ENCODE results near the gene PEX13.

Gene PEX13, protein sequence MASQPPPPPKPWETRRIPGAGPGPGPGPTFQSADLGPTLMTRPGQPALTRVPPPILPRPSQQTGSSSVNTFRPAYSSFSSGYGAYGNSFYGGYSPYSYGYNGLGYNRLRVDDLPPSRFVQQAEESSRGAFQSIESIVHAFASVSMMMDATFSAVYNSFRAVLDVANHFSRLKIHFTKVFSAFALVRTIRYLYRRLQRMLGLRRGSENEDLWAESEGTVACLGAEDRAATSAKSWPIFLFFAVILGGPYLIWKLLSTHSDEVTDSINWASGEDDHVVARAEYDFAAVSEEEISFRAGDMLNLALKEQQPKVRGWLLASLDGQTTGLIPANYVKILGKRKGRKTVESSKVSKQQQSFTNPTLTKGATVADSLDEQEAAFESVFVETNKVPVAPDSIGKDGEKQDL

DNA sequence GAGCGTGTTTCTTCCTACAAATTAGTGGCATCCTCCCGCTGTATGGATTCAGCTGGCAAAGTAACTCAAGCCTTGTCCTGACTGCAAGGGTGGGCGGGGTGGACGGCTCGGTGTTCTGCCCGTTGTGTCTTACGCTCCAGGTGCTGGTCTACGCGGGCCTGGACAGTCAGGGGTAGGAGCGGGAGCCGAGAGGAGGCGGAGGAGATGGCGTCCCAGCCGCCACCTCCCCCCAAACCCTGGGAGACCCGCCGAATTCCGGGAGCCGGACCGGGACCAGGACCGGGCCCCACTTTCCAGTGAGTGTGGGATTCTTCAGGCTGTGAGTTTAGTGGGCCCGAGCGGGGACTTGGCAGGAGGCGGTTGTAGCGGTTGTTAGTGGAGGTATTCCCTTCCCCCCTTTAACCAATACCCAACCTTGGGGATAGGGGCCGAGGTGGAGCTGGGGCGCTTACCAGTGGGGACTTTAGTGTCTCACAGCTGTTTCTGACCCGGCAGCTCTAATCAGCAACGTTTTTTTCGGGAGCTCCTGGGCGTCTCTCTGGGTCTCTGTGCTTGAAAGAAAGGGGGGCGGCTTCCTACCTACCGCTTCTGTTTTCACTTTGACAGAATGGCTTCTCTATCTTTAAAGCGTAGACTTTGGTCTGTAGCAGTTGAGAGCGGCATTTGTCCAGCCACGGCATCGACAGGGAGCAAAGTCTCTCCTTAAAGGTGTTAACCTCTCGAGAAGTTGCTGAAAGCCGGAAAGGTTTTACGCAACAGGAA, at the start of gene PEX13, which contains the start of gene PUS10:
TSS of gene PEX13 (plus strand) at position 165 of the 762 bp plus-strand sequence. CDS start at position 205, 40 bp downstream.
TSS of gene PUS10 (minus strand) at position 700 of the 762 bp plus-strand sequence. CDS start 6,365 bp downstream, outside the sequence.
- no peaks in the 10 kb centered on the region for H3K36me3 ChIP-seq (ENCODE audit: control insufficient read depth, insufficient read depth, low read length)

DNA sequence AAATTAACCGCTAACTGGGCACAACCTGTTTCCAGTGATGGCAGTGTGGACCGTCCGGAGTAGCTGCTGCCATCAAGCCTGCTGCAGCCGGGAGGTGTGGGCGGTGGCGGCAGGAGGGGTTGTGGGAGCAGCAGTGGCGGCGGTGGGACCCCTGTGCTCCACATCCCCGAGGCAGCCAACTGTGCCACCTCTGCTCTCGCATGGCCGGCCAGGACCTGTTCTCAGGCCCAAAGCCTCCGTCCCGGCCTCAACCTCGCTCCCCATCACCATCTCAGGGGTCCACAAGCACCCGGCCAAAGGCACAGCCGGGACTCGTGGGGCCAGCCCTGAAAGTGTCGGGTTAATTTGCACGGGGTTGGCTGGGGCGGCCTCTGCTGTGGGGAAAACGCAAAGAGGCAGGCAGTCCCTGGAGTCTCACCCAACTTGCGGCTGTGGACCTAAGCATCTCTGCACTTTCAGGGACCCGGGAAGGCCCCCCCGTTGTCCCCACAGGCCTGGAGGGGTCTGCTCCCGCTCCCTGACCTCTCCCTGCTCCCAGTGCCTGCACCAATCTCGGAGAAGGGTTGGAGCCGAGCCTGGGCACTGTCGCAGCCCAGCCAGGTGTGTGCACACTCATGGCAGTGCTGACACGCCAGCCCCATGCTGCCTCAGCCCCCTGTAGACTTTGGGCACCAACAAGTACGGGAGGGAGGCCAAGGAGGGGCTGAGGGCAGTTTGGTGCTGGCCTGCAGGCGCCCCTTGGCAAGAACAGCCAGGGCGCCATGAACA, 44.4 kb upstream of the PEX13 start:
- no peak for DNase-seq (ENCODE audit: low read depth, low spot score)
- whole genome bisulfite sequencing (ENCODE audit: insufficient coverage, insufficient read length): no CpG with 5 or more reads among the region's 32 CpGs
- no peaks in the 10 kb centered on the region for H3K27me3 ChIP-seq (ENCODE audit: control insufficient read depth, insufficient read depth, low read length)
- H3K27ac ChIP-seq (ENCODE audit: low read length): no peak overlapping the region
- no peak overlapping the region; the same call in 1 of the 2 replicates for H3K4me3 ChIP-seq (ENCODE audit: low read length)
- H3K36me3 ChIP-seq (ENCODE audit: control insufficient read depth, insufficient read depth, low read length): no peaks in the 10 kb centered on the region
- H3K4me1 ChIP-seq (ENCODE audit: control insufficient read depth, insufficient read depth, low read length): peaks cover 2% of the 10 kb centered on the region; the same call in 1 of the 2 replicates
- no peaks in the 10 kb centered on the region for H3K9me3 ChIP-seq (ENCODE audit: control insufficient read depth, insufficient read depth, low read length)

More for the DNA sequence above, at the start of gene PEX13, which contains the start of gene PUS10:
- H3K27me3 ChIP-seq (ENCODE audit: control insufficient read depth, insufficient read depth, low read length): no peaks in the 10 kb centered on the region
- H3K27ac ChIP-seq (ENCODE audit: low read length): peak within 1 kb of the TSS; percentile 28
- no peaks in the 10 kb centered on the region for H3K4me1 ChIP-seq (ENCODE audit: control insufficient read depth, insufficient read depth, low read length)
- WGBS (ENCODE audit: insufficient coverage, insufficient read length): no CpG with 5 or more reads among the region's 39 CpGs
- H3K4me3 ChIP-seq (ENCODE audit: low read length): peak within 1 kb of the TSS; percentile 77
- no peaks in the 10 kb centered on the region for H3K9me3 ChIP-seq (ENCODE audit: control insufficient read depth, insufficient read depth, low read length)
- peak; percentile 43 for DNase-seq (ENCODE audit: low read depth, low spot score)

DNA sequence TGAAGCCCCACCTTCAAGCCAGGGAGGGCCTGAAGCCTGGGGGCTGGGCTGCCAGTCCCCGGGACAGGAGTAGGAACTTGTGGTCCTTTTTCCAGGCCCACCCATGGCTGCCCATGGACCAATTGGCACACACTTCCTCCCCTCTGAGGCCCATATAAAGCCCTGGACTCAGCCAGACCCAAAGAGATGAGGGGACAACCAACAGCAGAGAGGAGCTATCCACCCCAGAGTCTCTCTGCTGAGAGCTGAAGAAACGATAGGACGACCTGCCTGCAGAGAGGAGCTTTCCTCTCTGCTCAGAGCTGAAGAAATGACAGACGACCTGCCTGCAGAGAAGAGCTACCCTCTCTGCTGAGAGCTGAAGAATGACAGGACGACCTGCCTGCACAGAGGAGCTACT, 43.8 kb upstream of the PEX13 start:
- no peak for DNase-seq (ENCODE audit: low read depth, low spot score)
- no peak overlapping the region for H3K27ac ChIP-seq (ENCODE audit: low read length)
- H3K9me3 ChIP-seq (ENCODE audit: control insufficient read depth, insufficient read depth, low read length): no peaks in the 10 kb centered on the region
- H3K36me3 ChIP-seq (ENCODE audit: control insufficient read depth, insufficient read depth, low read length): no peaks in the 10 kb centered on the region
- H3K4me3 ChIP-seq (ENCODE audit: low read length): no peak overlapping the region
- peaks cover 2% of the 10 kb centered on the region; the same call in 1 of the 2 replicates for H3K4me1 ChIP-seq (ENCODE audit: control insufficient read depth, insufficient read depth, low read length)
- no CpG with 5 or more reads among the region's 5 CpGs for WGBS (ENCODE audit: insufficient coverage, insufficient read length)
- H3K27me3 ChIP-seq (ENCODE audit: control insufficient read depth, insufficient read depth, low read length): no peaks in the 10 kb centered on the region

DNA sequence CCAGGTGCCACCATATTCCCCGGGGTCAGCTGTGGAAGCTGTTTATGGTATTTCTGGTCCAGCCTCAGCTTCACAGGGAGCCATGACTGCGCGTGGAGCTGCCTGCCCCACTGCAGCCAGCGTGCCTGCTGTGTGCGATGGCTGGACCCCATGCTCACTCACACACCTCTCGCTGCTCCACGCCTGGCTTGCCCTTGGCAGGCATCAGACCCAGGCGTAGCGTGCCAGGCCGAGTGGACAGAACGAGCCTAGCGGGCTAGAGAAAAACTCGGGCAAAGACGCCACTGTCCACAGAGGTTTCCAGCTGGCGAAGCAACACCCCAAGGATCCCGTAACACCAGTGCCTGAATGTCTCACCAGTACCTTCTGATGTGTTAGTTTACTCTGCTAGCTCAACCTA, 42.9 kb upstream of the PEX13 start:
- H3K27me3 ChIP-seq (ENCODE audit: control insufficient read depth, insufficient read depth, low read length): no peaks in the 10 kb centered on the region
- H3K4me3 ChIP-seq (ENCODE audit: low read length): no peak overlapping the region
- no peak for DNase-seq (ENCODE audit: low read depth, low spot score)
- no peaks in the 10 kb centered on the region for H3K36me3 ChIP-seq (ENCODE audit: control insufficient read depth, insufficient read depth, low read length)
- H3K4me1 ChIP-seq (ENCODE audit: control insufficient read depth, insufficient read depth, low read length): peaks cover 2% of the 10 kb centered on the region; the same call in 1 of the 2 replicates
- H3K9me3 ChIP-seq (ENCODE audit: control insufficient read depth, insufficient read depth, low read length): no peaks in the 10 kb centered on the region
- H3K27ac ChIP-seq (ENCODE audit: low read length): no peak overlapping the region
- no CpG with 5 or more reads among the region's 16 CpGs for WGBS (ENCODE audit: insufficient coverage, insufficient read length)

DNA sequence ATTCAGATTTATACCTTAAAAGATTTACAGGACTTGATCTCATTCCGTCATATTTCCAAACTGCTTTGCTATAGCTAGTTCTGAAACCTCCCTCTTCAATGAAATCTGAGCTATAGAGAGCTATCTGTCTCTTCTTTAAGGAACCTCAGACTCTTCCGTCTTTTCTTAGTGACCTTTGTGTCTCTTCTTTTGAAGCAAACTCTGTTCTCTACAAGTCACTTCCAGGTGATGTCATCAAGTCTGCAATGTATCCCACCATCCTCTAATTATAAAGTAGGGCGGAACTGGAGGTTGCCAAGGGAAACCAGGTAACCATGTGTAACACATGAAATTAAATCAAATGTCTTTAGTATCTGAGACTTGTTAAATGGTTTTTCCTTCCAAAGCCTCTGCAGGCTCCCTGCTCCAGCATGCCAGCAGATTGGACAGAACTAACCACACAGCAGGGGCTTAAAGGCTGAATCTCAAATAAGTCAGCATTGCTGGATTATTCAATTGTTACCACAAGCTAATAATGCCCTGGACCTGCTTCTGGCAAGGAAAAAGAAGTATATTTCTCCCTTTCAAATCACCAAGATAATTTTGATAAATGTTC, 41.2 kb upstream of the PEX13 start:
- WGBS (ENCODE audit: insufficient coverage, insufficient read length): no CpG with 5 or more reads among the region's 3 CpGs
- no peak for DNase-seq (ENCODE audit: low read depth, low spot score)
- H3K9me3 ChIP-seq (ENCODE audit: control insufficient read depth, insufficient read depth, low read length): no peaks in the 10 kb centered on the region
- peaks cover 2% of the 10 kb centered on the region; the same call in 1 of the 2 replicates for H3K4me1 ChIP-seq (ENCODE audit: control insufficient read depth, insufficient read depth, low read length)
- H3K36me3 ChIP-seq (ENCODE audit: control insufficient read depth, insufficient read depth, low read length): no peaks in the 10 kb centered on the region
- H3K27ac ChIP-seq (ENCODE audit: low read length): no peak overlapping the region
- H3K4me3 ChIP-seq (ENCODE audit: low read length): no peak overlapping the region
- no peaks in the 10 kb centered on the region for H3K27me3 ChIP-seq (ENCODE audit: control insufficient read depth, insufficient read depth, low read length)

DNA sequence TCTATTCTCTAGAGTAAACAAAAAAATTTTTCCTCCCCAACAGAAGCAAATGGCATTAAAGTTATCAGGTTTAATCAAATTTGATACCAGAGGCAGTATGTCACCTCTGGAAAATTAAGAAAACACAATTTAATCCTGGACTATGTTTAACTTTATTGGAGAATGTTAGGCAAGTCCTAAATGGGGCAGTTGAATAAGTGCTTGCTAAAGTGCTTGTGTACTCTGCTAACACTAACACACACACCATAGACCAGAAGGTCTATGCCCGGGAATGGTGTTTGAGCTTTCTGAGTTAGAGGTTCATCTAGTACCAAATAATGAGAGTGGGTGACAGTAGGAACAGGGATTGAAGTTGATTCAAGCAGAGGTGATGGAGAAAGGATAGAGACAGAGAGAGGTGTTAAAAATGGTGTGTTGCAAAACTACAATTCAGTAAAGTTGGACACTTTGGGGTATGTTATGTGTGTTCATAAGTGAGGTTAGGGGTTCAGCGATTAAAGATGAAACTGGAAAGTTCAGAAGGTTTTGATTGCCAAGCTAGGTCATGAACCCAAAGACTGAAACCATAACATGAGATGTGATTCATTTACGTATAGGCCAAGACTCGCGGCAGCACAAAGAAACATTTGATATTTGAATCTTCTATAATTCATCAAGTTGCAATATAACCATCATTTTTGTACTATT, 40.5 kb upstream of the PEX13 start:
- DNase-seq (ENCODE audit: low read depth, low spot score): no peak
- Histone ChIP-seq H3K4me3 (ENCODE audit: low read length) (no peak overlapping the region), H3K36me3 (ENCODE audit: control insufficient read depth, insufficient read depth, low read length) (no peaks in the 10 kb centered on the region), H3K4me1 (ENCODE audit: control insufficient read depth, insufficient read depth, low read length) (peaks cover 2% of the 10 kb centered on the region; the same call in 1 of the 2 replicates), H3K27ac (ENCODE audit: low read length) (no peak overlapping the region), H3K9me3 (ENCODE audit: control insufficient read depth, insufficient read depth, low read length) (no peaks in the 10 kb centered on the region), H3K27me3 (ENCODE audit: control insufficient read depth, insufficient read depth, low read length) (no peaks in the 10 kb centered on the region)
- no CpG with 5 or more reads among the region's 5 CpGs for WGBS (ENCODE audit: insufficient coverage, insufficient read length)

DNA sequence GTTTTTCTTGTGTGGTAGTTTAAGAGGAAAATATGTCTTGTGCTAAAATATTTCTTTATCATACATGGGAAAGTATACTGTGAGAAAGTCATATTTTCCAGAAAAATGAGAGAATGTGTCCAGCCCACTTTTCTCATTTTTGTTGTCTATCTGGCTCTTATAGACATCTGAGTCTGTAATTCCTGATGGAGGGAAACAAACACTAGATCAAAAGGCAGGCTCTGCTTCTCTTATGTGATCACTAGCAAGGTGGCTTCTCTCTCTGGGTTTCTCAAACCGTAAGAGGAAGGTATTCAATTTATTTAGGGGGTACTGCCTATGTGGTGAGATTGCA, 40.0 kb upstream of the PEX13 start:
- H3K4me1 ChIP-seq (ENCODE audit: control insufficient read depth, insufficient read depth, low read length): peaks cover 2% of the 10 kb centered on the region; the same call in 1 of the 2 replicates
- no peak overlapping the region for H3K27ac ChIP-seq (ENCODE audit: low read length)
- H3K9me3 ChIP-seq (ENCODE audit: control insufficient read depth, insufficient read depth, low read length): no peaks in the 10 kb centered on the region
- DNase-seq (ENCODE audit: low read depth, low spot score): no peak
- no CpG with 5 or more reads among the region's 1 CpG for WGBS (ENCODE audit: insufficient coverage, insufficient read length)
- no peak overlapping the region for H3K4me3 ChIP-seq (ENCODE audit: low read length)
- no peaks in the 10 kb centered on the region for H3K27me3 ChIP-seq (ENCODE audit: control insufficient read depth, insufficient read depth, low read length)
- H3K36me3 ChIP-seq (ENCODE audit: control insufficient read depth, insufficient read depth, low read length): no peaks in the 10 kb centered on the region

DNA sequence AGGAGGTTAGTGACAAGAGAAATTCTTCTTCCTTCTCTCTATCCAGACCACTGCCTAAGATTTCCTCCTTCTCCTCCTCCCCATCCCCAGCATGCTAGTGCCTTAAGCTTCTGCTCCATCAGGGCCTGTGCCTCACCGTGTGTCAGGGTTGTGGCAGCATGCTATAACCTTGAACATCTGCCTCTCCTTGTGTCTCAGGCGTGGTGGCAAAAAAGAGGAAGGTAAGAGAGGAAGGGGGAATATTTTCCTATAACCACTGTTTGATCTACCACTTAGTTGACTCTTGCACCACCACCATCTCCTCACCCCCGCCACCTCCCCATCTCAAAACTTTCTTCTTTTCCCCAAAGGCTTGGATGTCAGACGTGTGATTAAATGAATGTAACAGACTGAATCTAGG, 38.3 kb upstream of the PEX13 start:
- H3K27me3 ChIP-seq (ENCODE audit: control insufficient read depth, insufficient read depth, low read length): no peaks in the 10 kb centered on the region
- H3K9me3 ChIP-seq (ENCODE audit: control insufficient read depth, insufficient read depth, low read length): no peaks in the 10 kb centered on the region
- no peak overlapping the region for H3K27ac ChIP-seq (ENCODE audit: low read length)
- no peak overlapping the region for H3K4me3 ChIP-seq (ENCODE audit: low read length)
- H3K4me1 ChIP-seq (ENCODE audit: control insufficient read depth, insufficient read depth, low read length): no peaks in the 10 kb centered on the region
- DNase-seq (ENCODE audit: low read depth, low spot score): no peak
- no CpG with 5 or more reads among the region's 4 CpGs for WGBS (ENCODE audit: insufficient coverage, insufficient read length)
- no peaks in the 10 kb centered on the region for H3K36me3 ChIP-seq (ENCODE audit: control insufficient read depth, insufficient read depth, low read length)

DNA sequence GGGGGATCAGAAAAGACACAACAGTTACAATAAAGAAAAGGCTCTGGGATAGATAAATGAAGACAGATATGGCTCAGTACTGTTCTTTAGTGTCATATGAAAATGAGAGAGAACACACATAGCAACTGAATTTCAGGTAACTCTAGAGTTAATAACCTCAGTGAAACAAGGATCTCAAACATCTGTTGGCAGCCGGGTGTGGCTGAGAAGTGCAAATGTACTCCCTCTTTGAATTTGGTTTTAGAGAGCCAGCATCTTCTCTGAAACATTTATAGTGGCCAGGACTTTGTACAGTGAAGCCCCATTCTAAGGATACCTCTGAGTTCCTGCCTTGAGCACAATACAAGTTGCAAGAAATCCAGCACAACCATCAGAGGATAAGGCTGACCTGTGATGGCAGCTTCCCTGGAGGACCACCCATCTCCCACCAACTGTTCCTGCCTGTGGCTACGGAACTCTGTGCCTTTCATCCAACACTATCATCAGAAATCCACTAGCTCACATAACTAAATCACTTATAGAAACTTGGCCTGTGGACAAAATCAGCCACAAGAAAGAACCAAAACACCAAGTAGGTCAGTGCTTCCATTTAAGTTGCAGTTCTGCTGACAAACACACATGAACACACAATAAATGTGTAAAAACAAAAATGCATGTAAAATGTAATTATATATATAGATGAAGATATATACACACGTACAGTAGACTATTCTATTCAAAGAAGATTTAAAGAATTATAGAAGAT, 37.3 kb upstream of the PEX13 start:
- Histone ChIP-seq H3K4me3 (ENCODE audit: low read length) (no peak overlapping the region), H3K27ac (ENCODE audit: low read length) (no peak overlapping the region), H3K27me3 (ENCODE audit: control insufficient read depth, insufficient read depth, low read length) (no peaks in the 10 kb centered on the region), H3K36me3 (ENCODE audit: control insufficient read depth, insufficient read depth, low read length) (no peaks in the 10 kb centered on the region), H3K9me3 (ENCODE audit: control insufficient read depth, insufficient read depth, low read length) (no peaks in the 10 kb centered on the region), H3K4me1 (ENCODE audit: control insufficient read depth, insufficient read depth, low read length) (no peaks in the 10 kb centered on the region)
- no CpG with 5 or more reads among the region's 3 CpGs for WGBS (ENCODE audit: insufficient coverage, insufficient read length)
- DNase-seq (ENCODE audit: low read depth, low spot score): no peak

Measured in iPS DF 6.9 (cell line).